GM21723 (cell line): Measurements from ENCODE around the gene YARS2.
"Not testable (repeated sequence)": the region's sequence is repeated elsewhere in the genome, so short reads cannot be mapped to it uniquely, and the experiment has no call there.

Source experiments
- ATAC-seq: cut with Tn5 transposase; IDR thresholded peaks from one replicate; pipeline ENCODE4 v1.9.1; 2021; ENCODE audit warnings: mild to moderate bottlenecking, moderate library complexity; ENCODE audit not compliant: unreplicated experiment

Gene YARS2

GRCh38 chr12:32754111-32754510 is 1.6 kb downstream of the YARS2 start:
- ATAC-seq = no peak

GRCh38 chr12:32753605-32754004 is 2.1 kb downstream of the YARS2 start:
- no peak for ATAC-seq

- no peak for ATAC-seq
These were observed 12.4 kb downstream of the YARS2 start for GRCh38 chr12:32743264-32743663.

GRCh38 chr12:32742133-32742532 is 13.6 kb downstream of the YARS2 start:
- ATAC-seq = no peak

GRCh38 chr12:32739279-32739678 is 16.4 kb downstream of the YARS2 start:
- no peak for ATAC-seq

- no peak for ATAC-seq
These were observed 18.0 kb downstream of the YARS2 start for GRCh38 chr12:32737715-32738114.

GRCh38 chr12:32736445-32736844 is 19.3 kb downstream of the YARS2 start:
- no peak for ATAC-seq

GRCh38 chr12:32734952-32735351 is 20.7 kb downstream of the YARS2 start:
- ATAC-seq = no peak

- ATAC-seq = no peak
These were observed 28.5 kb downstream of the YARS2 start for GRCh38 chr12:32727237-32727636.

- no peak for ATAC-seq
These were observed 29.4 kb downstream of the YARS2 start for GRCh38 chr12:32726286-32726685.

GRCh38 chr12:32725308-32725707 is 30.4 kb downstream of the YARS2 start:
- not testable (repeated sequence) for ATAC-seq

GRCh38 chr12:32718926-32719325 is 36.8 kb downstream of the YARS2 start:
- no peak for ATAC-seq

GRCh38 chr12:32714772-32715171 is 40.9 kb downstream of the YARS2 start:
- ATAC-seq = no peak

GRCh38 chr12:32708926-32709325 is 46.8 kb downstream of the YARS2 start:
- no peak for ATAC-seq

- no peak for ATAC-seq
These were observed 49.2 kb downstream of the YARS2 start for GRCh38 chr12:32706335-32707024.

GRCh38 chr12:32705783-32706182 is 49.9 kb downstream of the YARS2 start:
- ATAC-seq = no peak

GRCh38 chr12:32702946-32703345 is 52.8 kb downstream of the YARS2 start:
- ATAC-seq = no peak

- no peak for ATAC-seq
These were observed 53.2 kb downstream of the YARS2 start for GRCh38 chr12:32702473-32702872.

GRCh38 chr12:32699437-32699836 is 56.3 kb downstream of the YARS2 start:
- not testable (repeated sequence) for ATAC-seq

GRCh38 chr12:32698285-32698684 is 57.4 kb downstream of the YARS2 start:
- ATAC-seq = no peak

- ATAC-seq = no peak
These were observed 58.3 kb downstream of the YARS2 start for GRCh38 chr12:32697445-32697844.
